ENCODE results near the gene SGMS1. TPM values are rescaled to one million over a fixed set of nuclear protein-coding genes. Genes with fewer than 3 reads are reported as not detected.
"Not testable (repeated sequence)": the region's sequence is repeated elsewhere in the genome, so short reads cannot be mapped to it uniquely, and the experiment has no call there.

The SGMS1 gene
- polyA plus RNA-seq, 1 experiment = 21.1 TPM

DNA sequence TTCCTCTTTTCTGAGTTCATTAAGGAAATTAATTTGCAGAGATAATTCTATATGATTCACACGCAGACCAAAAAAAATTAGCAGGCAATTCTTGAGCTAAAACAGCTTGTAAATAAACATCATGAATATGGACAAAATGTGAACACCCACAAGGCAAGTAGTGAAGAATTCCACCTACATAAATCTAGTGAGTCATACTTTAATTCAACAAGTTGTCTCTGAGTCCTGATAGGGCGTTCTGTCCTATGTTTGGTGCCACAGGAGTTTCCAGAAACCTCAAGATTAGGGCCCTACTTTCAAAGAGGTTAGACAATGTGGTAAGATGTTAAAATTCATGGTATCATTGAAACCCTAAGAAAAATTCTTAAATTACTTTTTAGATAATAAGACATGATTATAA lies 122.3 kb downstream of the SGMS1 start:
- ChIA-PET POLR2A (no interaction called here), CTCF (no interaction called here)
- H3K4me3 ChIP-seq (ENCODE audit: low read depth, low read length) = no peak overlapping the region
- TF ChIP-seq, protein P1, sequence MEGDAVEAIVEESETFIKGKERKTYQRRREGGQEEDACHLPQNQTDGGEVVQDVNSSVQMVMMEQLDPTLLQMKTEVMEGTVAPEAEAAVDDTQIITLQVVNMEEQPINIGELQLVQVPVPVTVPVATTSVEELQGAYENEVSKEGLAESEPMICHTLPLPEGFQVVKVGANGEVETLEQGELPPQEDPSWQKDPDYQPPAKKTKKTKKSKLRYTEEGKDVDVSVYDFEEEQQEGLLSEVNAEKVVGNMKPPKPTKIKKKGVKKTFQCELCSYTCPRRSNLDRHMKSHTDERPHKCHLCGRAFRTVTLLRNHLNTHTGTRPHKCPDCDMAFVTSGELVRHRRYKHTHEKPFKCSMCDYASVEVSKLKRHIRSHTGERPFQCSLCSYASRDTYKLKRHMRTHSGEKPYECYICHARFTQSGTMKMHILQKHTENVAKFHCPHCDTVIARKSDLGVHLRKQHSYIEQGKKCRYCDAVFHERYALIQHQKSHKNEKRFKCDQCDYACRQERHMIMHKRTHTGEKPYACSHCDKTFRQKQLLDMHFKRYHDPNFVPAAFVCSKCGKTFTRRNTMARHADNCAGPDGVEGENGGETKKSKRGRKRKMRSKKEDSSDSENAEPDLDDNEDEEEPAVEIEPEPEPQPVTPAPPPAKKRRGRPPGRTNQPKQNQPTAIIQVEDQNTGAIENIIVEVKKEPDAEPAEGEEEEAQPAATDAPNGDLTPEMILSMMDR (IDR thresholded peaks at IDR 0.05; ENCODE audit: insufficient read depth, low read depth, low read length) = no peak
- H3K36me3 ChIP-seq (ENCODE audit: control insufficient read depth, insufficient read depth, low read length) = no peaks in the 10 kb centered on the region
- H3K27me3 ChIP-seq (ENCODE audit: control insufficient read depth, insufficient read depth, low read length) = no peaks in the 10 kb centered on the region
- no peak for DNase-seq (ENCODE audit: low read depth)

DNA sequence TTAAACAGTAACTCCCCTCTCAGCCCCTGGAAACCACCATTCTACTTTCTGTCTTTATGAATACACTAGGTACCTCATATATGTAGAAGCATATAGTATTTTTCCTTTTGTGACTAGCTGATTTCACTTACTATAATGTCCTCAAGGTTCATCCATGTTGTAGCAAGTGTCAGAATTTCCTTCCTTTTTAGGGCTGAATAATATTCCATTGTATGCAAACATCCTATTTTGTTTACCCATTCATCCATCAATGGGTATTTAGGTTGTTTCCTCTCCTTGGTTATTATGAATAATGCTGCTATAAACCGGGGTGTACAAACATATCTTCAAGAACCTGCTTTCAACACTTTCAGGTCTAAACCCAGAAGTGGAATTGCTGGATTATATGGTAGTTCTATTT lies 125.3 kb downstream of the SGMS1 start:
- POLR2A ChIA-PET = no interaction called here
- Histone ChIP-seq H3K27me3 (ENCODE audit: control insufficient read depth, insufficient read depth, low read length) (no peaks in the 10 kb centered on the region), H3K4me3 (ENCODE audit: low read depth, low read length) (no peak overlapping the region), H3K36me3 (ENCODE audit: control insufficient read depth, insufficient read depth, low read length) (no peaks in the 10 kb centered on the region)
- TF ChIP-seq, protein P1 (IDR thresholded peaks at IDR 0.05; ENCODE audit: insufficient read depth, low read depth, low read length) = no peak
- DNase-seq (ENCODE audit: low read depth) = no peak
- CTCF ChIA-PET = interaction anchor here (0.8 to 1.6 kb wide), 2 partner anchors 55 to 131 kb away, joined by 4 read pairs; no protein-coding TSS in a partner anchor

DNA sequence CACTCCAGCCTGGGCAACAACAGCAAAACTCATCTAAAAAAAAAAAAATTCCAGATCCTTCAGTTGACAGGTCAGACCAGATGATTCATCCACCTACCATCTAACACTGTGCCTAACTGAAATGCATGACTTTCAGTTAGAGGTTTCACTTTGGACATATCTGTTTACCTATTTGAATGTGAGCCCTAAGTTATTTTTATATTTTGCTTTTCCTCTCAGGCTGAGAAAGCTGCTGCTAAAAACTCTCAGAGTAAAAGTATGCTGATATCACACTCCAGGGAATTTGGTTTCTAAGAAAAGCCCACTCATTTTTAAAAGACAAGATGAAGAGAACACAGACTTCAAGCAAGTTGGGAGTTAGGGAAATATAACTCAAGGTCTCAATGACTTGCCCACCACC lies 126.0 kb downstream of the SGMS1 start:
- Histone ChIP-seq H3K4me3 (ENCODE audit: low read depth, low read length) (no peak overlapping the region), H3K27me3 (ENCODE audit: control insufficient read depth, insufficient read depth, low read length) (no peaks in the 10 kb centered on the region), H3K36me3 (ENCODE audit: control insufficient read depth, insufficient read depth, low read length) (no peaks in the 10 kb centered on the region)
- TF ChIP-seq, protein P1 (IDR thresholded peaks at IDR 0.05; ENCODE audit: insufficient read depth, low read depth, low read length) = no peak
- ChIA-PET POLR2A (no interaction called here), CTCF (interaction anchor here (0.6 to 0.9 kb wide), 3 partner anchors 10 to 127 kb away, joined by 3 read pairs; no protein-coding TSS in a partner anchor)
- DNase-seq (ENCODE audit: low read depth) = peak; percentile 21

DNA sequence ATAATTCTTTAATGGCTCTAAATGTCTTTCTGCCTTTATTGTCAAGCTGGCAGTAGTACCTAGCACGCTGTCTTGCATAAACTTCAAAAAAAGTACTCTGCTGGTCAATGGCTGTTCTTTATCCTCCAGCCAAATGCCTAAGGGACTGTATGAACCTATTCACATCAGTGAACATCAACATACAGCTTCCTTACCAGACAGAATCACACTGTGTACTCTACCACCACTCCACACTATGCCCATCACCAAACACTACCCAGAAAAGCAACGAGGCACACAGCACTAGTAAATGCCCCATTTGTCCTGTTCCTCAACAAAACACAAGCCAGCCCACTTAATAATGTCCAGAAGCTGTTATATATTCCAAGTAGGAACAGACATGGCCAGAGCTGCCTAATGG lies 127.5 kb downstream of the SGMS1 start:
- DNase-seq (ENCODE audit: low read depth) = no peak
- ChIA-PET POLR2A (no interaction called here), CTCF (interaction anchor here (0.6 to 1.1 kb wide), 3 partner anchors 29 to 128 kb away, joined by 3 read pairs; no protein-coding TSS in a partner anchor)
- H3K4me3 ChIP-seq (ENCODE audit: low read depth, low read length) = no peak overlapping the region
- no peaks in the 10 kb centered on the region for H3K27me3 ChIP-seq (ENCODE audit: control insufficient read depth, insufficient read depth, low read length)
- TF ChIP-seq, protein P1 (IDR thresholded peaks at IDR 0.05; ENCODE audit: insufficient read depth, low read depth, low read length) = no peak
- no peaks in the 10 kb centered on the region for H3K36me3 ChIP-seq (ENCODE audit: control insufficient read depth, insufficient read depth, low read length)

DNA sequence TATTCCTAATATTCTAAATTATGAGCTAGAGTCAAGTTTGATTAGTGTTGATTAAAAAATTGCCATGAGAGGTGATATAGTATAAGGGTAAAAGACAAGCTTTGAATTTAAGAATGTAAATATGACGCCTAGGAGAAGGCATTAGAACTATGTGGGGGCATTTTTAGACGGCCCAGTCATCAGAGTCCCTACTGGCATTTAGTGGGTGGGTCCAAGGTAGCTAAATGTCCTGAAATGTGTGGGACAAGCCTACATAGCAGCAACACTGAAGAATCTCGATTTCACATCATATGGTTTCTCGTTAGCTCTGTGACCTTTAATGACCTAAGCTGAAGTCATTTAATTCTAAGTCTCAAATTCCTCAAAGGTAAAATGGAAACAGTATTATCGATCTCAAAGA lies 133.5 kb downstream of the SGMS1 start:
- H3K27me3 ChIP-seq (ENCODE audit: control insufficient read depth, insufficient read depth, low read length) = no peaks in the 10 kb centered on the region
- POLR2A ChIA-PET = no interaction called here
- TF ChIP-seq, protein P1 (IDR thresholded peaks at IDR 0.05; ENCODE audit: insufficient read depth, low read depth, low read length) = no peak
- H3K36me3 ChIP-seq (ENCODE audit: control insufficient read depth, insufficient read depth, low read length) = no peaks in the 10 kb centered on the region
- CTCF ChIA-PET = interaction anchor here (0.6 to 1.0 kb wide), 2 partner anchors 10 to 45 kb away, joined by 3 to 6 read pairs; no protein-coding TSS in a partner anchor
- no peak for DNase-seq (ENCODE audit: low read depth)
- H3K4me3 ChIP-seq (ENCODE audit: low read depth, low read length) = no peak overlapping the region

DNA sequence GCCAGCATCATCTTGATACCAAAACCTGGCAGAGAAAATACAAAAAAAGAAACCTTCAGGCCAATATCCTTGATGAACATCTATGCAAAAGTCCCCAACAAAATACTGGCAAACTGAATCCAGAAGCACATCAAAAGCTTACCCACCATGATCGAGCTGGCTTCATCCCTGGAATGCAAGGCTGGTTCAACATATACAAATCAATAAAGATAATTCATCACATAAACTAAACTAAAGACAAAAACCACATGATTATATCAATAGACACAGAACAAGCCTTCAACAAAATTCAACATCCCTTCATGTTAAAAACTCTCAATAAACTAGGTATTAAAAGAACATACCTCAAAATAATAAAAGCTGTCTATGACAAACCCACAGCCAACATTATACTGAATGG lies 139.2 kb downstream of the SGMS1 start:
- POLR2A ChIA-PET; H3K27me3 ChIP-seq (ENCODE audit: control insufficient read depth, insufficient read depth, low read length); H3K4me3 ChIP-seq (ENCODE audit: low read depth, low read length); H3K36me3 ChIP-seq (ENCODE audit: control insufficient read depth, insufficient read depth, low read length); DNase-seq (ENCODE audit: low read depth): not testable (repeated sequence)
- CTCF ChIA-PET = interaction anchor here (0.6 kb wide), 1 partner anchor 180 kb away, joined by 4 read pairs; no protein-coding TSS in a partner anchor
